OCI-LY1 (cell line): ENCODE results near the gene SLC6A9.

Source experiments
- H2AFZ ChIP-seq: fragments of 200-600 bp; sonication (generic), shearing (Covaris generic); 2 replicates; pipeline ENCODE4 v1.6.0; 2014; ENCODE audit warnings: antibody characterized with exemption, mild to moderate bottlenecking, low read length
- H3F3A ChIP-seq: fragments of 200-600 bp; sonication (generic), shearing (Covaris generic); 2 replicates; pipeline ENCODE4 v1.6.0; 2014; ENCODE audit warnings: mild to moderate bottlenecking, antibody characterized with exemption, low read length, moderate library complexity; ENCODE audit not compliant: insufficient read depth
- H3K27ac ChIP-seq: fragments of 200-600 bp; sonication (generic); 2 replicates; pipeline ENCODE4 v1.5.1; 2014; ENCODE audit warnings: low read length, mixed run types, mild to moderate bottlenecking, low read depth; ENCODE audit not compliant: poor library complexity, severe bottlenecking
- H3K27me3 ChIP-seq: fragments of 200-600 bp; sonication (generic); 2 replicates; pipeline ENCODE4 v1.6.0; 2014; ENCODE audit warnings: antibody characterized with exemption, mild to moderate bottlenecking, low read length, moderate library complexity; ENCODE audit not compliant: insufficient read depth
- H3K36me3 ChIP-seq: fragments of 200-600 bp; sonication (generic); 2 replicates; pipeline ENCODE4 v1.6.1; 2014; ENCODE audit warnings: mild to moderate bottlenecking, antibody characterized with exemption, low read length, moderate library complexity, mixed read lengths; ENCODE audit not compliant: insufficient read depth
- H3K4me1 ChIP-seq: fragments of 200-600 bp; sonication (generic); 2 replicates; pipeline ENCODE4 v1.5.1; 2014; ENCODE audit warnings: mild to moderate bottlenecking, low read length, moderate library complexity; ENCODE audit not compliant: insufficient read depth, severe bottlenecking
- H3K4me2 ChIP-seq: fragments of 200-600 bp; sonication (generic), shearing (Covaris generic); 2 replicates; pipeline ENCODE4 v1.6.1; 2014; ENCODE audit warnings: low read length
- H3K4me3 ChIP-seq: fragments of 200-600 bp; sonication (generic); 2 replicates; pipeline ENCODE4 v1.5.1; 2014; ENCODE audit warnings: low read length, low read depth, mild to moderate bottlenecking, mixed read lengths; ENCODE audit not compliant: poor library complexity, severe bottlenecking
- H3K79me2 ChIP-seq: fragments of 200-600 bp; shearing (Covaris generic); 2 replicates; pipeline ENCODE4 v1.6.1; 2016; ENCODE audit warnings: mixed run types, low read length, mixed read lengths; ENCODE audit not compliant: insufficient read depth
- H3K9ac ChIP-seq: fragments of 200-600 bp; sonication (generic), shearing (Covaris generic); 2 replicates; pipeline ENCODE4 v1.6.1; 2014; ENCODE audit warnings: mild to moderate bottlenecking, low read length, mixed read lengths
- H3K9me2 ChIP-seq: fragments of 200-600 bp; sonication (generic), shearing (Covaris generic); 2 replicates; pipeline ENCODE4 v1.6.1; 2014; ENCODE audit warnings: low read depth, mild to moderate bottlenecking, low read length, mixed read lengths
- H3K9me3 ChIP-seq: fragments of 200-600 bp; shearing (Covaris generic); 2 replicates; pipeline ENCODE4 v1.6.1; 2014; ENCODE audit warnings: low read length, mixed read lengths
- H4K20me1 ChIP-seq: fragments of 200-600 bp; sonication (generic), shearing (Covaris generic); 2 replicates; pipeline ENCODE4 v1.6.0; 2016; ENCODE audit warnings: mild to moderate bottlenecking, low read length; ENCODE audit not compliant: insufficient read depth
- CTCF ChIP-seq: fragments of 200-600 bp; sonication (generic), shearing (Covaris generic); IDR thresholded peaks from 2 replicates; pipeline ENCODE4 v1.5.1; 2017; ENCODE audit warnings: mild to moderate bottlenecking, antibody characterized with exemption, low read length, moderate library complexity, mixed read lengths
- EZH2 ChIP-seq: fragments of 200-600 bp; sonication (generic), shearing (Covaris generic); IDR thresholded peaks from 2 replicates; pipeline ENCODE4 v1.8.0; 2017; ENCODE audit warnings: borderline replicate concordance, mixed run types, mild to moderate bottlenecking, antibody characterized with exemption, low read length, moderate library complexity, mixed read lengths

Gene SLC6A9

GRCh38 chr1:44016890-44017400, 14.3 kb downstream of the SLC6A9 start:
- Histone ChIP-seq H3K4me1 (no peaks in the 10 kb centered on the region), H3K9ac (no peak overlapping the region), H3K27me3 (no peaks in the 10 kb centered on the region; the same call in 1 of the 2 replicates), H3K79me2 (no peaks in the 10 kb centered on the region), H4K20me1 (no peaks in the 10 kb centered on the region), H3K36me3 (no peaks in the 10 kb centered on the region), H3K9me3 (no peaks in the 10 kb centered on the region), H3K27ac (no peak overlapping the region), H3K4me2 (no peak overlapping the region), H3K4me3 (no peak overlapping the region), H3K9me2 (no peaks in the 10 kb centered on the region), H2AFZ (no peak overlapping the region), H3F3A (no peaks in the 10 kb centered on the region)
- no peak for TF ChIP-seq CTCF
- no peak for TF ChIP-seq EZH2

- H3K4me1 ChIP-seq, result no peaks in the 10 kb centered on the region
These were observed 15.0 kb downstream of the SLC6A9 start for GRCh38 chr1:44016041-44016889.

GRCh38 chr1:44015206-44015605, 16.1 kb downstream of the SLC6A9 start:
- Histone ChIP-seq H3K9me2 (no peaks in the 10 kb centered on the region), H3K27ac (no peak overlapping the region), H4K20me1 (no peaks in the 10 kb centered on the region), H3K4me1 (no peaks in the 10 kb centered on the region), H3K4me2 (no peak overlapping the region), H3K4me3 (no peak overlapping the region), H3K27me3 (no peaks in the 10 kb centered on the region; the same call in 1 of the 2 replicates), H3K79me2 (no peaks in the 10 kb centered on the region), H3K9ac (no peak overlapping the region), H3F3A (no peaks in the 10 kb centered on the region), H3K36me3 (no peaks in the 10 kb centered on the region), H3K9me3 (no peaks in the 10 kb centered on the region), H2AFZ (no peak overlapping the region)
- TF ChIP-seq EZH2, result no peak
- no peak for TF ChIP-seq CTCF

More at GRCh38 chr1:44016041-44016889, 15.0 kb downstream of the SLC6A9 start:
- TF ChIP-seq CTCF (no peak), EZH2 (no peak)
- Histone ChIP-seq H4K20me1 (no peaks in the 10 kb centered on the region), H3K27me3 (no peaks in the 10 kb centered on the region; the same call in 1 of the 2 replicates), H3K27ac (no peak overlapping the region), H3K79me2 (no peaks in the 10 kb centered on the region), H2AFZ (no peak overlapping the region), H3K9ac (no peak overlapping the region), H3K36me3 (no peaks in the 10 kb centered on the region), H3F3A (no peaks in the 10 kb centered on the region), H3K4me3 (no peak overlapping the region), H3K4me2 (no peak overlapping the region), H3K9me3 (no peaks in the 10 kb centered on the region), H3K9me2 (no peaks in the 10 kb centered on the region)
